ENCODE data around the gene CDCA8.
"Not testable (repeated sequence)": the region's sequence is repeated elsewhere in the genome, so short reads cannot be mapped to it uniquely, and the experiment has no call there.

Gene CDCA8

DNA sequence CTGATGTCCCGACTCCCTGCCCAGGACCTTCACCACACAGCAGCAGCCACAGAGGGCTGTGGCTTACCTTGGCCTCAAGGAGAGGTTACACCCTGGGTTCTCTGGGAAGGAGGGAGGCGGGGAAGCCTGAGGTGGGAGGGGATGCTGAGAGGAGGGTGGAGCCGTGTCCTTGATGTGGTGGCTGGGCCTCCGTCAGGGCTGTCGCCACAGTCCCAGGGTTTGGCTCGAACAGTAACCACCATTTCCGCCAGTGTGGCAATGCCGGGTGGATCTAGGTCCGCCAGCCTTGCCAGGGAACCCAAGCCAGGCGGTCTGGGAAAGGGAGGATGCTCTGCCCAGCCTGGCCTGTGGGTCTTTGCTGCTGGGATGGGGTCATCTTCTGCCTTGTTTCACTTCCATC is 18.4 kb upstream of the CDCA8 start:
- DNase-seq, result peak in 1 of 2 experiments; percentile 22

DNA sequence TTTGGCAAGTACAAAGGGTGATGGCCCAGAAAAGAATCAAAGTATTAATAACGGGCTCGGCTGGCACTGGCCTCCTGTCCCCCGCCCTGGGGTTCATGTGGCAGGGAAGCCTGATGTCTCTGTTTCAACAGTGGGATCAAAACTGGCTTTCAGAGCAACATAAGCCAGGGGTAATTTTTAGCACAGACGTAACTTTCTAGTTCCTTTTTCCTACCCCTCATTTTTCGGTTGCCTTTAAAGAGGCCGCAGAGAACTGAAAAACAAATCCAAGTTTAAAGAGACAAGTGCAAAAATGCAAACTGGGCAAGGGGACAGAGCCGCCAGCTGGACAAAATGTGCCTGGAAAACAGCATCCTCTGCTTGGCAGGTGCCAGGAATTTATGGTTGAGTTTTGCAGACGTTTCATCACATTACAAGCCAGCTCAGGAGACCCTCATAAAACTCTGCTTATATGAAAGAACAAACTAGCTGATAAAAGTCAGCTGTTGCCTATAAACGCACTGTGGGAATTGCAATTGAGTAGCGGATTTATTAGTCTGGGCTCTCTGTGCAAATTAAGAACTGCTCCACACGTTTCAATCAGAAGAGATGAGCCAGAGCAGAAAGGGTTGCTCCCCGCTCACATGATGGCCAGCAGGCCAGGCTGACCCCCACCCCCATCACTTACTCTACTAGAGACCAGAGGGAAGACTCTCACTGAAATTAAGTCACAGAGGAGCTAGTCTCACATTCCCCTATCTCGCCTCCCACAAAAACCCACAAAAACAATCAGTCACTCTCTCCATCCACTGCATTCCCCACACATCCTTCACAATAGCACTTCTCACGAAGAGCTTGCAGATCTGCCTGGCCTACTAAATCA is 15.8 kb upstream of the CDCA8 start:
- no peak for DNase-seq

DNA sequence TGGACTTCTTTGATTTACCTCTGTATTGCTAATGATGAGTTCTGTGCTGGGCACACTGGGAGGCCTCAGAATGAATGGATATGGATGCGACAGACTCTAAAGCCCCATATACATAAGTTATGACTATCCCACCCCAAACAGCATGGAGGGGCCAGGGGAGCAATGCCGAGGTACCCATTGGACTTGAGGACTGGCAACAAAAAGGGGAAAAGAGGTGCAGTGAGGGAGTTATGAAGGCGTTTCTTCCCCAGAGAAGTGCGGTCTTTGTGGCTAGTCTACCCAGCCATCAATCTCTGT is 15.2 kb upstream of the CDCA8 start:
- DNase-seq, result no peak

DNA sequence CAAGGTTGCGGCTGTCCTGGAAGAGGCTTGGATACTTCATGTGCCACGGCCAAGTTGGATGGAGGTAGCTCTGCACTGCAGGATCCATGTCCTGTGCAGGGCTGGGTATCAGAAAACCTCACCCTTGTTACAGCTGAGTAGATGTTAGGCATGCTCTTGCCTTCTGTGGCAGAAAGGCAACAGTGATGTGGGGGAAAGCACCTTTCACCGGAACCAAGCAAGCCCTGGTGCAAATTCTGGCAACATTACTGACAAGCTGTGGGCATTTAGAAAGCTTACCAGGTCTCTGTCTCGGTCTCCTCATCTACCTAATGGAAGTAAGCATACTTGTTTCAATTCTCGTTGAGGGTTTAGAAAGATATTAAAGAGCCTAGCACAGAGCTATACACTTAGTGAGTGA is 14.5 kb upstream of the CDCA8 start:
- no peak for DNase-seq

DNA sequence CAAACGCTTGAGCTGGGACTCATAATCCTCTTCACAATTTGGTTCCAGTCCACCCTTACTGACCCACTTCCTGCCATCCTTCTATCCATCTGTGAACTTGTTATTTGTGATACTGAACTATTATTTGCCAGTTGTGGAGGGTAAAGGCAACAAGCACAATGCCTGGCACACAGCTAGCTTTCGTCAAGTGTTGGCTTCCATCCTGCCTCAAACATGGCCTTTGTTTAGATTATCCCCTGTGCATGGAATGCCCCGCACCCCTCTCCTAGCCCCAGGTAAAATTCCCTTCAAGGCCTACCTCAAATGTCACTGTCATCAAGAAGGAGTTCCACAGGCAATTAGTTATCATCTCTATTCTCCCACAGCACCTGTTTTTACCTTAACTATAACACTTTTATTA is 11.4 kb upstream of the CDCA8 start:
- DNase-seq, result no peak

DNA sequence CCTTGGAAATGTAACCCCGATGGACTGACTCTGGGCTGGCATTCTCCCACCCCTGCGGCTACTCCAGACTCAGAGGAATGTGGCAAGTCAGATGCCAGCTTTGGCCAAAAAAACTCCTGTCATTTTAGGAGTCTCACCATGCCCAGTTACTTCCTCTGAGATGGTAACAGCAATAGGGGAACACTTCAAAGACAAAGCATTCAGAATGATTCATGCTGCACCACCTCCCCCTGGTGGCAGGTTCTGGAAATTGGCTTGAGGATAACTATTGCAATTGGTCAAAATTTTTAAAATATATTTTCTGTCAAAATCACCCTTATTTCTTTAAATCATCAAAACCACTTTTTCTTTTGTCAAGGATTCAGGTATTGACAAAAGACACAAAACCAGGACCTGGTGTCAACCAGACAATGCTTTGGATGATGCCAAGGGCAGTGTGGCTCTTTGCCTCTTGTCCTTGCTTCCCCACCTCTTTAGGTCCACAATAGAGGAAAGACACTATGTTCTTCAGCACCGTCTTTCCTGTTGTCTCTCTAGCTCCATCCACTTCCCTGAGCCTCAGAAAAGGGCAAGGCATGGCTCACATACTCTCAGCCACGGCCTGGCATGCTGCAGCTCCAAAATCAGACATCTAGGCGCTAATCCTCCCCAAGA is 9.9 kb upstream of the CDCA8 start:
- peak; percentile 75 to 81 for DNase-seq

DNA sequence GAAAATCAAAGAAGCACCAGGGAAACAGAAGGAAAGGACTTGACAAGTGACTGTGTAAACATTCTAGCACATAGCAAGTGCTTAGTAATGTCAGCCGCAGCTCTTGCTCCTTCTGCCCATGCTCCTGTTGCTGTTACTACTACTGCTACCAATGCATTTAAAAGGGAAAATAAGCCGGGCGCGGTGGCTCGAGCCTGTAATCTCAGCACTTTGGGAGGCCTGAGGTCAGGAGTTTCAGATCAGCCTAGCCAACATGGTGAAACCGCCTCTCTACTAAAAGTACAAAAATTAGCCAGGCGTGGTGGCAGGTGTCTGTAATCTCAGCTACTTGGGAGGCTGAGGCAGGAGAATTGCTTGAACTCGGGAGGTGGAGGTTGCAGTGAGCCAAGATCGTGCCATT is 8.1 kb upstream of the CDCA8 start:
- not testable (repeated sequence) for DNase-seq

DNA sequence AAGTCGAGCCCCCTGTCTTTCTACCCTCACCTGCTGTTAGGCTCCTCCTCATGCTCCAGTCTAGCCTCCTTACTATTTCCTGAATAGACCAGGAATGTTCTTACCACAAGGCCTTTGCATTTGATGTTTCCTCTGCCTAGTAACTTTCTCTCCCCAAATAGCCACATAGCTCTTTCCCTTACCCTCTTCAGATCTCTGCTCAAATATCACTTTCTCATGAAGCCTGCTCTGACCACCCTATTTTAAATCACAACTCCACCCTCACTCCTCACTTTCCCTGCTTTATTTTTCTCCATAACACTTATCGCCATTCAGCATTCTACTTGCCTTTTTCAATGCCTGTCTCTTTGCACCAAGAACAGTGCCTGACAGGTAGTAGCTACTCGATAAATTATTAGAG is 6.6 kb upstream of the CDCA8 start:
- DNase-seq, result no peak

DNA sequence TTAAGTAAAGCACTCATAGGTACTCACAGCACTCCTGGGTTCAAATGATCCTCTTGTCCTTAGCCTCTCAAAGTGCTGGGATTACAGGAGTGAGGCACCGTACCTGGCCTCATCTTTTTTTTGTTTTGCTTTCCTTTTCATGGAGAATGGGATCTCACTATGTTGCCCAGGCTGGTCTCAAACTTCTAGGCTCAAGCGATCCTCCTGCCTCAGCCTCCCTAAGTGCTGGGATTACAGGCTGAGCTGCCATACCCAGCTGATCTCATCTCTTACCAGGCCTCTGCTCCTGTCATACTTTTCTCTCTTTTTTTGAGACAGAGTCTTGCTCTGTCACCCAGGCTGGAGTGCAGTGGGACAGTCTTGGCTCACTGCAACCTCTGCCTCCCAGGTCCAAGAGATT is 4.6 kb upstream of the CDCA8 start:
- not testable (repeated sequence) for DNase-seq

DNA sequence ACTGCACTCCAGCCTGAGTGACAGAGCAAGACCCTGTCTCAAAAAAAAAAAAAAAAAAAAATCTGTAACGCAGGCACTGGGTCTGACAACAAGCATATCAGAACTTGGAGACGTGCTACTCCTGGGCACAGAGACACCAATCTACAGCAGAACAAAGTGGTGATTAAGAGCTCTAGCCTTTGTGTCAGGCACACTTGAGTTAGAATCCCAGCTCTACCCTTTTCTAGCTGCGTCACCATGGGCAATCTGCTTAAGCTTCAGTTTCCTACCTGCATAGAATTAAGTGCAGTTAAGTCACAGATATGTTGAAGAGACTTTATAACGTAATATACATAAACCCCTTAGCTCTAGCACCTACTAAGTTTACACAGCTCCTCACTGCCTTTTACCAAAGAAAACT is 3.4 kb upstream of the CDCA8 start:
- no peak for DNase-seq

DNA sequence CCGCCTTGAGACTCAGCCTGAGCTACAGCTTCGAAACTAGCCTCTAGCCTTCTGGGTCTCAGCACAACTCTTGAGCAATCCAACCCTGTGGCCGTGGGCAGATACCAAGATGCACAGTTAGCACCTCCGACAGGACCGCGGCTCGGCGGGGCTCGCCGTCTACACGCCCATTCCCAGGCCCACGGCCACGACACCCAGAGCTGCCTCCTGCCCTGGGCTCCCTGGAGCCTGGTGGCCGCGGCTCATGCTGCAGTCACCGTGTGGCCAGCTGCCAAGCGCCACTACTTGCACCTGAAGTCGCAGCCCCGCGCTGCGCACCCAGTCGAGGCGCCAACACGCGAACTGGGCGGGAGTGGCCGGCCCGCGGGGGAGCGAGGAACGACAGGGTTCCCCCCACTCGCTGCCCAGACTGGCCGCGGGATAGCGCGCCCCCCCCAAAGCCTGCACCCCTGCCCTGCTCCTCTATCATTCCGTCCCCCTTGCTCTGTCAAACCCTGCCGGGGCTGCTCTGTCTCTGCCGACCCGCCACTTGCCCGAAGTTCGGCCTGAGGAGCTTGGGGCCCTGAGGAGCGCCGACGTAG is 729 bp upstream of the CDCA8 start:
- DNase-seq, result no peak

DNA sequence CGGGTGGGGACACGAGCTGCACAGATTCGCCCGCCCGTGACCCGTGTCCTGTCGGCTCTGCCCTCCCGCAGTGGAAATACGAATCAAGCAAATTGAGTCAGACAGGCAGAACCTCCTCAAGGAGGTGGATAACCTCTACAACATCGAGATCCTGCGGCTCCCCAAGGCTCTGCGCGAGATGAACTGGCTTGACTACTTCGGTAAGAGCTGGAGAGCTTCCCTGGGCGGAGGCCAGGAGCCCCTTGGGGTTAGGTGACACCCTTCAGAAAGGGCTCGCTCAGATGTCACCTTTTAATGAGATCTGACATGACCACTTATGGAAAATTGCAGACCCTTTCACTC is 489 bp downstream of the CDCA8 start:
- no peak for DNase-seq

DNA sequence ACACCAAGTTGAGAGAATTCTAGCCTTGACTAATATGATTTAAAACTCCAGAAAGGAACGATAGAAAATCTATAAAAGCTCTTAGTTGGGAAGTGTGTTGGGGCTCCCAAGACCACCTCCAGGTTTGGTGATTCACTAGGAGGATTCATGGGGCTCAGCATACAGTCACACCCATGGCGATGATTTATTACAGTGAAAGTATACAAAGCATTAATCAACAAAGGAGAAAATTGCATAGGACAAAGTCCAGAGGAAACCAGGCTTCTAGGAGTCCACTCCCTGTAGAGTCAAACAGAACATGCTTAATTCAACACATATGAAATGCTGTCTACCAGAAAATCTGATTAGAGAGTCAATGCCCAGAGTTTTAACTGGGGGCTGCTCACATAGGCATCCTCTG is 4.8 kb downstream of the CDCA8 start:
- no peak for DNase-seq

DNA sequence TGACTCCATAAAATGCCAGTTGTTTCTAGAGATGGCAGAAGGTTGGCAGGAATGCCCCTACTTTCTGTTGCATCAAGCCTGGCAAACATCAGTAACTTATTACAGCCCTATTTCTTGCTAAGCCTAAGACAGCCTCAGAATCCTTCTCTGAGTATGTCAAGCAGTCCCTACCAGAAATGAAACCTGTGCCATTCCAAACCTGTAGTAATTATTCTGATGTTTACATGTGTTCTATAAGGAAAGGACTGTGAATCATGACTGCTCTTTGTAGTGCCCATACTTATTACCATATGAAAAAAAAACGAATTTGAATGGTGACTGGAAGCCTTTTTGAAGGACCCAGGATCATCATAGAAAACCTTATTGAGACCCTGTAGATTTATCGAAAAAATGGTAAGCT is 5.4 kb downstream of the CDCA8 start:
- DNase-seq, result no peak

DNA sequence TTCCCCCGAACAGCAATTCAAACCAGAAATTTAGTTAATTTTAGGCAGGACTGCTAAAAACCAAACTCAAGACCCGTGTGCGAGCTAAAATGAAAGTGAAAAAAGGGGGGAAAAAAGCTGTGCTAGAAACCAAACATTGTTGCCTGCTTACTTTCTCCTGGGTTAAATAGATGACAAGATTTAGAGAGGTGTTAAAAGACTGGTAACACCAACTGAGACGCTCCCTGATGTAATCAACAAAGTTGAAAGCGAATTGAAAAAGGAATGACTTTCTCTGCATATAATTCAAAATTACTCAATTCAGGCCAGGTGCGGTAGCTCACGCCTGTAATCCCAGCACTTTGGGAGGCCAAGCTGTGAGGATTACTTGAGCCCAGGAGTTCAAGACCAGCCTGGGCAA is 6.8 kb downstream of the CDCA8 start:
- DNase-seq, result no peak

DNA sequence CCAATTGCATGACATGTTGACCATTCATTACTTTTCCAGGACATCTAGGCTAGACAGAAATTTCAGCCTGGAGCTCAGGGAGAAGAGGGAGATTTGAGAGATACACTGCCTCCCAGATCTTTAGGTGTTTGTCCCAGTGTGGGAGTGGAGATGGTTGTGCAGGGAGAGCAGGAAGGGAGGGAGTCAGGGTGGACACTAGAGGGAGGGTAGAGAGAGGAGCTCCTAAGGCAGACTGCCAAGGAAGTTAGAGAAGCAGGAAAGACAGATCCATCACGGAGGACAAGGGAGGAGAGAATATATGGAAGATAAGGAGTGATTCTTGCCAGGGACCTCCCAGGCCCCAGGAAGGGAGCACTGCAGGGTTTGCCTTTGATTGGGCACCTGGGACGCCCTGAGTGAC is 8.7 kb downstream of the CDCA8 start:
- no peak for DNase-seq

DNA sequence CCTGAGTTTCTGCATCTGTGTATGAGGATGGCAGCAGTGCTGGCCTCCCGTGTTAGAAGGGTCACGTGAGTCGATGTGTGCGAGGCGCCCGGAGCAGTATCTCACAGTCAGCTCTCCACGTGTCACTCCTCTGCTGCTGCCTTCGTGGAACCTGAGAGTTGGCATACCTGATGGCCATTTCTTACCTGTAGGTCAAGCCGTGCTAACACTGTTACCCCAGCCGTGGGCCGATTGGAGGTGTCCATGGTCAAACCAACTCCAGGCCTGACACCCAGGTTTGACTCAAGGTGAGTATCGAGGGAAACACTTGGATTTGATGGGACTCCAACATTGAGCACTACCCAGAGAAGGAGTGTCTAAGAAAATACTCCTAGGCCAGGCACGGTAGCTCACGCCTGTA is 10.7 kb downstream of the CDCA8 start:
- DNase-seq, result no peak

DNA sequence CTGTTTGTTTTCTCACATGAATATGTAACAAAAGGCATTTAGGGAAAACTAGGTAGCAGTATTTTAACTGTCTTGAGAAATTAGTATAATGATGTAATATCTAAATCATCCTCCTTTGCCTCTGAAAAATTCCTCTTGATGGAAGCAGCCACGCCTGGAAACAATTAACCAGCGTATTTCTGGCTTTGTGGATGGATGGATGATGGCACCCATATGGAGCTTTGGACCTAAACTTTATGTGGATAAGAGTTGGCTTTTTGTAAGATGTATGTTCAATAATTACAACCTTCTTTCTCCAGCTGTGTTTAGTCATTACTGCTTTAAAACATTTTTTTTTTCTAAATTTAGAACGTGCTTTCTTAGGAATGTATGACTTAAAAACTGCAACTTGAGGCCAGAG is 12.7 kb downstream of the CDCA8 start:
- no peak for DNase-seq

DNA sequence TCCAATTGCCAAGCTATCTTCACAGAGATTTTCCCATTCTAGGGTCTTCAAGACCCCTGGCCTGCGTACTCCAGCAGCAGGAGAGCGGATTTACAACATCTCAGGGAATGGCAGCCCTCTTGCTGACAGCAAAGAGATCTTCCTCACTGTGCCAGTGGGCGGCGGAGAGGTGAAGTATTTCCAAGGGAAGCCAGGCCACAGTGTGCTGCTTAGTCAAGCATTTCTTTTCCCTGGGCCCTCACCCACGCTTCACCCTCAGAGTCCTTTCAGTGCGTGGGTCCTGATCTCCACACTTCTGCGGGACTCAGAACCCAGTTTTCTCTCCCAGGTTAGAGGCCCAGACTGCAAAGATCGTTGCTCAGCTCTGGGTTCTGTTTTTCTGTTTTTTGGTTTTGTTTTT is 13.1 kb downstream of the CDCA8 start:
- no peak for DNase-seq

DNA sequence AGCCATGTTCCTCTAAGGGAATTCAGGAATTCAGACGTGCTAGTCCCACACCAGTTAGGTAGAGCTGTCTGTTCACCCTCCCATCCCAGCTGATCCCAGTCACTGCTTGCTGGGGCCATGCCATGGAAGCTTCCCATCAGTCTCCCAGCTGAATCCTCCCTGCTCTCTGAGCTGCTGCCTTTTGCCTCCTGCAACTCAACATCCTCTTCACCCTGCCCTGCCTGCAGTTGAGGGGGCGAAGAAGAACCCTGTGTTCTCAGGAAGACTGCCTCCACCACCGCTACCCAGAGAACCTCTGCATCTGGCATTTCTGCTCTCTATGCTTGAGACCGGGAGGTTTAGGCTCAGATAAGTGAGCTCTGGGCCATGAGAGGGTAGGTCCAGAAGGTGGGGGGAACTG is 16.2 kb downstream of the CDCA8 start:
- DNase-seq, result no peak

DNA sequence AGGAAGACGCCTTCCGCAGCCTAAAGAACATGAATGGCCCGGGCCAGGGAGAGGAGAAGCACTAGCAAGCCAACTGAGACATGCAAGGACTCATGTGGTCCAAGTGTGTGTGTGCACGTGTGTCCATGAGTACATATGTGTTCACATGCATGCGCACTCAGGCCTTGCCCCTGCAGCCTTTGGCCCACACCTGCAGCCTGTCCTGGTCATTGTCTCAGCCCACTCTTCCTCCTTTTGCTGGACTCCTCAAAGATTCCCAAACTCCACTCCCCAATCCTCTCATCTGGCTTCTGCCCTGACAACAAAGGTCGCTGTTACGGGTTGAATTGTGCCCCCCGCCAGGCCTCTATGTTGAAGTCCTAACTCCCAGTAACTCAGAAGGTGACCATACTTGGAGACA is 21.9 kb downstream of the CDCA8 start:
- DNase-seq, result no peak

DNA sequence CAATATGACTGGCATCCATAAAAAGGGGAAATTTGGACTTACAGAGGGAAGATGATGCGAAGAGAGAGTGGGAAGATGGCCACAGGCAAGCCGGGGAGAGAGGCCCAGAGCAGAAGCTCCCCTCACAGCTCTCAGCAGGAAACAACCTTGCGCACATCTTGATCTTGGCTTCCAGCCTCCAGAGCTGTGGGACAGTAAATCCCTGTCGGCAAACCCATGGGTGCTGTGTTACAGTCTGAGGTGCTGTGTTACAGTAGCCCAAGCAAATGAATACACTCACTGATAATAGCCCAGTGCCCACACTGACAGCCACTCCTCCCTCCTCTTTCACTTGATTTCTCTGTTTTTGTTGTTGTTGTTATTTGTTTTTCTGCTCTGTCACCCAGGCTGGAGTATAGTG is 22.4 kb downstream of the CDCA8 start:
- no peak for DNase-seq

DNA sequence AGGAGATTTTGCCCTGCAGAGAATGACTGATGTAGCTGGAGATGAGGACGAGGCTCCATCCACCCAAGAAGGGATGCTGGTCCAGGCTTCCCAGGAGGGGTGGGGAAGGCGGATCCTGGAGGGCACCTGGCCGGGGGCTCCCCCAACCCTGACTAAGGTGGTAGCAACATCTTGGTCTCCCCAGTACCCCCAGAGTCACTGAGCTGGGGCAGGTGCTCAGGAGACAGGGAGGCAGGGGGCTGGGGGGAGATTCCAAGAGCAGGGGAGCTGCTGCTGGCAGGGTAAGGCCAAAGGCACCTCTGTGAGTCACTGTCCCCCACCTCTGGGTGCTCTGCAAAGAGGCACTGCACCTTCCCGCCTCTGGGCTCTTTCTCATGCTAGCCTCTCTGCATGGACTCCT is 24.0 kb downstream of the CDCA8 start:
- DNase-seq, result no peak

DNA sequence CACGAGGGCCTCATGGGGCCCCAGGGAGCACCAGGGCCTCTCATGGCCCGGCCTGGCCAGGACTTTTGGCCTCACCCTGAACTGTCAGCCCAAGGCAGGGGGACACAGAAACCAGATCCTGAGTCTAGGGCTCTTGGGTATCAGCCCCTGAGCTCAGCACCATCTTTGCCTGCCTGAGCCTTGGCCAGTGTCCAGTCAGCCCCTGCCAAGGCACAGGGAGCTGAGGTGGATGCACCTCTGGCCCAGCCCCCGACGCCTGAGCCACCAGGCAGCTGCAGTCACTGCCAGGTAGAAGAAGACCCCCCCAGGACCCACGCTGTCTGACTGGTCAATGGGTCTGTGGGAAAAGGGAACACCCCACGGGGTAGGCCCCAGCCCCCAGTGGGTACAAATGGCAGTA is 25.3 kb downstream of the CDCA8 start:
- no peak for DNase-seq

All from activated CD4-positive, alpha-beta T cell treated with anti-CD3 and anti-CD28 coated beads, Interleukin-2, amount 50 U/mL, for 4 hours (primary cell).